ENCODE results near the gene CD200R1L.
"Not testable (repeated sequence)": the region's sequence is repeated elsewhere in the genome, so short reads cannot be mapped to it uniquely, and the experiment has no call there.

Gene CD200R1L

GRCh38 chr3:112846764-112847163 is at the start of gene CD200R1L:
CD200R1L (minus strand) TSS chr3:112846864; CDS start chr3:112829367, 17,497 bp downstream.
- no peak for DNase-seq (ENCODE audit: low read depth, low spot score)

GRCh38 chr3:112894258-112894657 is 47.6 kb upstream of the CD200R1L start:
- DNase-seq (ENCODE audit: low read depth, low spot score), result peak; percentile 84

GRCh38 chr3:112889357-112889756 is 42.7 kb upstream of the CD200R1L start:
- peak; percentile 15 for DNase-seq (ENCODE audit: low read depth, low spot score)

GRCh38 chr3:112888381-112889085 is 41.9 kb upstream of the CD200R1L start:
- no peak for DNase-seq (ENCODE audit: low read depth, low spot score)

GRCh38 chr3:112884678-112885290 is 38.1 kb upstream of the CD200R1L start:
- no peak for DNase-seq (ENCODE audit: low read depth, low spot score)

GRCh38 chr3:112881891-112882290 is 35.2 kb upstream of the CD200R1L start:
- DNase-seq (ENCODE audit: low read depth, low spot score), result no peak

GRCh38 chr3:112875561-112875960 is 28.9 kb upstream of the CD200R1L start:
- no peak for DNase-seq (ENCODE audit: low read depth, low spot score)

- DNase-seq (ENCODE audit: low read depth, low spot score), result no peak
Measured at GRCh38 chr3:112874725-112875124, 28.1 kb upstream of the CD200R1L start.

- no peak for DNase-seq (ENCODE audit: low read depth, low spot score)
Measured at GRCh38 chr3:112873632-112874031, 27.0 kb upstream of the CD200R1L start.

- DNase-seq (ENCODE audit: low read depth, low spot score), result peak; percentile 71
Measured at GRCh38 chr3:112871735-112872134, 25.1 kb upstream of the CD200R1L start.

GRCh38 chr3:112865757-112866156 is 19.1 kb upstream of the CD200R1L start:
- no peak for DNase-seq (ENCODE audit: low read depth, low spot score)

GRCh38 chr3:112860898-112861297 is 14.2 kb upstream of the CD200R1L start:
- no peak for DNase-seq (ENCODE audit: low read depth, low spot score)

- DNase-seq (ENCODE audit: low read depth, low spot score), result no peak
Measured at GRCh38 chr3:112858410-112859069, 11.9 kb upstream of the CD200R1L start.

- no peak for DNase-seq (ENCODE audit: low read depth, low spot score)
Measured at GRCh38 chr3:112857526-112857925, 10.9 kb upstream of the CD200R1L start.

- no peak for DNase-seq (ENCODE audit: low read depth, low spot score)
Measured at GRCh38 chr3:112856537-112856936, 9.9 kb upstream of the CD200R1L start.

- DNase-seq (ENCODE audit: low read depth, low spot score), result no peak
Measured at GRCh38 chr3:112855883-112856282, 9.2 kb upstream of the CD200R1L start.

- not testable (repeated sequence) for DNase-seq (ENCODE audit: low read depth, low spot score)
Measured at GRCh38 chr3:112855074-112855473, 8.4 kb upstream of the CD200R1L start.

GRCh38 chr3:112848196-112848595 is 1.5 kb upstream of the CD200R1L start:
- no peak for DNase-seq (ENCODE audit: low read depth, low spot score)

- DNase-seq (ENCODE audit: low read depth, low spot score), result no peak
Measured at GRCh38 chr3:112847692-112848091, 1.0 kb upstream of the CD200R1L start.

- no peak for DNase-seq (ENCODE audit: low read depth, low spot score)
Measured at GRCh38 chr3:112845772-112846171, 892 bp downstream of the CD200R1L start.

- no peak for DNase-seq (ENCODE audit: low read depth, low spot score)
Measured at GRCh38 chr3:112829046-112829445, 17.6 kb downstream of the CD200R1L start.
